ENCODE data around the gene CRADD. TPM values are rescaled to one million over a fixed set of nuclear protein-coding genes. Genes with fewer than 3 reads are reported as not detected.

Gene CRADD
- total RNA-seq, 1 donor from 2014 or later: 8.1 TPM

DNA sequence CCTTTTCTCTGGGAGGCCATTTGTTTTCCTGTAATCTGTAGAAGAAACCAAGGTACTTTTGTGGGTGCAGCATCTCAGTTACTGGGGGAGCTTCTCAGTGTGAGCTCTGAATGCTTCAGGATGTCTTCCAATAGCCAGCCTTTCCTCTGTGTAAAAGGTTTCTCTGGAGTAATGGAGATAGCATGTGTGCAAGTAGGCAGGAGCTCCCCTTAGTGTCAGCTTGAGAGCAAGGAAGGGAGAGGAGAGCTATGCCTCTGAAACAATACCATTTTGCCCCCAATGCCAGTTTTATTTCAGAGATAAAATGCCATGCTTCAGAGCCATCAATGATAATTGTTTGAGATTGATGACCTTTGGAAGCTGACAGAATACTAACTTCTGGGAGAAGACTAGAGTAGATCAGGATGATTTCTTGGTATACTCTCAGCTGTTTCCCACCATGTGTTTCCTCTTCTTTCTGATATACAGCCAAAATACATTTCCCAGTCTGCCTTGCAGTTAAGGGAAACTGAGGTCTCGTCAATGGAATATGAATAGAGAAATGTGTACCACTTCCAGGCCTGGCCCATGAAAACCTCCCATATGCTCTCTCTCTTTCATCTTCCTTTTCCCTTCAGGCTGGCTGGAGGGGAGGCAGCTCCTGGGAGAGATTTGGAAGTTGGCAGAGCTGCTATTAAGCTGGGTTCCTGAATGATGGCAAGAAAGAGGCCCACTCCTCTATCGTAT, 125.7 kb downstream of the CRADD start:
- intact Hi-C loops (cut with micrococcal nuclease): no loop called here
- Mint-ChIP-seq H3K4me1 (peaks cover 26% of the 10 kb centered on the region), H3K9me3 (no peaks in the 10 kb centered on the region), H3K27me3 (no peaks in the 10 kb centered on the region), H3K36me3 (ENCODE audit: low read depth) (peaks cover 5% of the 10 kb centered on the region), H3K27ac (no peak overlapping the region), H3K4me3 (no peak overlapping the region)
- DNase-seq: no peak

DNA sequence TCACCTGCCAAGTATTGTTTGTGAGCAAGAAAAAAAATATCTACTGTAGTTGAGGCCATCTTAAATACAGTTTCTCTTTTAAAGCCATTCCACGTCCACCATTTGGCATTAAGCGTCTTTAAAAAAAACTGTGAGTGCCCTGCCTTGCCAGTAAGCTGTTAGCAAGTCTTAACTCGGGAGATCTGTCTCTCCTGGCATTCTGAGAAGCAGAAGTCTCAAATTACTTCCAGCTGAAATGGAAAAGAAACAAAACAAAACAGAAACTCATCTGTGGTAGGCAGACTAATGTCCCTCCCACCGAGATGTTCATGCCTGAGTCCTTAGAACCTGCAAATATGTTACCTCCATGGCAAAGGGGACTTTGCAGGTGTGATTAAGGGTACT, 126.2 kb downstream of the CRADD start:
- H3K4me1 Mint-ChIP-seq: peaks cover 22% of the 10 kb centered on the region
- no peak overlapping the region for H3K4me3 Mint-ChIP-seq
- H3K27ac Mint-ChIP-seq: no peak overlapping the region
- no peak for DNase-seq
- intact Hi-C loops (cut with micrococcal nuclease): no loop called here
- H3K27me3 Mint-ChIP-seq: no peaks in the 10 kb centered on the region
- no peaks in the 10 kb centered on the region for H3K9me3 Mint-ChIP-seq
- H3K36me3 Mint-ChIP-seq (ENCODE audit: low read depth): peaks cover 5% of the 10 kb centered on the region

DNA sequence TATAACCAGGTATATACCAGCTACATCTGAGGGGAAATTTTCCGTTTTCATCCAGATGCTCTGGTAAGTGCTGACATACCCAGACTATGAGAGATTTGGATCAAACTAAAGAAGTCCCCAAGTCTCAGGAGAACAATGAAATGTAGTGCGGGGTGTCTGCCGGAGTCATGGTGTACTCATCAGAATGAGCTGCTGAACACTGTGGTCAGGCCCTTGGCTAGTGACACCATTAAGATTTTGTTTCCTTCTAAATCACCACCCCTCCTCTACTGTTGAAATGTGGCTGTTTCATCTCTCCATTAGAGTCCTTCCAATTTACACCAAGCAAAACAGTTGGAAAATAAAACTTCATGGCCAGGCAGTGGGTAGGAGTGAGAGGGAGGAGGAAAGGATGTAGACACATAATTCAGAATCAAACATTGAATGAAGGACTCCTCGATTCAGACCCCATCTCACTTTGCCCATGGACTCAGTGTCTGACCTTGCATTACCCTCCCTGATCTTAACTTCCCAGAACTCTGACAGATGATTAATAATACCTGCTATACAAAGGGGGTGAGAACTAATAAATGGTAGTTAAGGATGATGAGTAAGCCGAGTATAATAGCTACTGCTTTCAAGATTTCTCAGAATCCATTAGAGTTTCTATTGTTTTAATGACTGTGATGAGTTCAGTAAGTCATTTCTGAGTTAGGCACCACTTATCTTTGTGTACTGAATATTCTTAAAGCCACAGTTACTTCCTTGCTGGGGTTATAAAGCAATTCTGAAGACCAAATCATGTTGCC, 127.4 kb downstream of the CRADD start:
- H3K27me3 Mint-ChIP-seq: no peaks in the 10 kb centered on the region
- peaks cover 3% of the 10 kb centered on the region for H3K36me3 Mint-ChIP-seq (ENCODE audit: low read depth)
- peaks cover 19% of the 10 kb centered on the region for H3K4me1 Mint-ChIP-seq
- DNase-seq: no peak
- H3K9me3 Mint-ChIP-seq: no peaks in the 10 kb centered on the region
- H3K27ac Mint-ChIP-seq: no peak overlapping the region
- intact Hi-C loops (cut with micrococcal nuclease): no loop called here
- no peak overlapping the region for H3K4me3 Mint-ChIP-seq

DNA sequence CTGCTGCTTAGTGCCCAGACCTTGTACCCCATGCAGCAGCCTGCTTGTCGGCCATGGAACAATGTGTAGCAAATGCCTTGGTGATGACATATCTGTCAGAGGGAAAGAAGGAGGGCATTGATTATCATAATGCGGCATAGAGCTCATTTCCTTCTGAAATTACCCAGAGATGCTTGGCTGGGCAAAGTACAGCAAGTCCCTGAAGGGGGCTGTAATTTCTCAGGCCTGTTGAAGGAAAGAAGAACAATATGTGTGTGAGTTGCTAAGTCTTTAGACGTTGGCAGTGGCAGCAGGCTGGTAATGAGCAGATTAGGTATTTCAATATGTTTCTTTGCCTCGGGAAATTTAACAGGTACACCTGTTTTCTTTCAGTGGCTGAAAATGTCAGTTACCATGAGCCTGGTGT, 128.6 kb downstream of the CRADD start:
- DNase-seq: no peak
- Mint-ChIP-seq H3K4me3 (no peak overlapping the region), H3K36me3 (ENCODE audit: low read depth) (no peaks in the 10 kb centered on the region), H3K4me1 (peaks cover 19% of the 10 kb centered on the region), H3K27me3 (no peaks in the 10 kb centered on the region), H3K9me3 (peaks cover 4% of the 10 kb centered on the region), H3K27ac (no peak overlapping the region)
- intact Hi-C loops (cut with micrococcal nuclease): no loop called here

DNA sequence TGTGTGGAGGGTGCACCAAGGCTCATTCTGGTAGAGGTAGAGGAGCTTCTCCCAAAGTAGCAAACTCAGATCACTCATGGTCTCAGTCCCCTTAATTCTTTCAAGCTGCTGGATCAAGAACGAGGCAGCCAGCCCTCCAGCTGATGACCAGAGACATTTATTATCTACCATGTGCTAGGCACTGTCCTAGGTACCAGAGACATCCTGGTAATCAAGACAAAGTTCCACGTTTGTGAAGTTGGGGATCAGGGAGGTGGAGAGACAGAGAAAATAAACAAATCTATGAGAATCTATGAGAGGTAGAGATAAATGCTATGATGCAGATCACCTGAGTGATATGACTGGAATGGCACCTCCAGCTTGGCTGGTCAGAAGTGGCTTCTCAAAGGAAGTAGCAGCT, 130.2 kb downstream of the CRADD start:
- Mint-ChIP-seq H3K9me3 (peaks cover 4% of the 10 kb centered on the region), H3K4me1 (peaks cover 17% of the 10 kb centered on the region), H3K27me3 (no peaks in the 10 kb centered on the region), H3K27ac (no peak overlapping the region), H3K36me3 (ENCODE audit: low read depth) (no peaks in the 10 kb centered on the region), H3K4me3 (no peak overlapping the region)
- no peak for DNase-seq
- intact Hi-C loops (cut with micrococcal nuclease): no loop called here

DNA sequence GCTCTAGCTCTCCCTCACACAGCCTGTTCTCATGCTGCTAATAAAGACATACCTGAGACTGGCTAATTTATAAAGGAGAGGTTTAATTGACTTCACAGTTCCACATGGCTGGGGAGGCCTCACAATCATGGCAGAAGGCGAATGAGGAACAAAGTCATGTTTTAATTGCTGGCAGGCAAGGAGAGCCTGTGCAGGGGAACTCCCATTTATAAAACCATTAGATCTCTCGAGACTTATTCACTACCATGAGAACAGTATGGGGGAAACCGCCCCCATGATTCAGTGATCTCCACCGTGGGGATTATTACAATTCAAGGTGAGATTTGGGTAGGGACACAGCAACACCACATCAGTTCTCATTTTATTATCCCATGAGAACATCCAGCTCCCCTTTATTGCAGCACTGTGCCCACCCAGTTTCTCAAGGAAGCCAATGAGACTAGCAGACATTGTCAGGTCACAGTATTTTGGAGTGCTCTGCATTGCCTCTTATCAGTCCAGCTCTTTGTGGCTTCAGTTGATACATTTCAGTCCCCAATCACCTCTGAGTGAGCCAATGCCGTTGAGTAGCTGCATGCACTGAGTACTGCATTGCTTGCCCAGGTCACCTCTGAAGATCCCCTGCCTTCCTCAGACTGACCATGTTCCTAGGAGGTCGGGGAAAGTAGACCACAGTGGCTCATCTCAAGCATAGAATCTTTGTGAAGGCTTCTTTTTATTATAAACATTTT, 131.2 kb downstream of the CRADD start:
- DNase-seq: no peak
- no peaks in the 10 kb centered on the region for H3K27me3 Mint-ChIP-seq
- H3K4me1 Mint-ChIP-seq: peaks cover 10% of the 10 kb centered on the region
- no peak overlapping the region for H3K27ac Mint-ChIP-seq
- intact Hi-C loops (cut with micrococcal nuclease): no loop called here
- H3K36me3 Mint-ChIP-seq (ENCODE audit: low read depth): no peaks in the 10 kb centered on the region
- H3K4me3 Mint-ChIP-seq: no peak overlapping the region
- H3K9me3 Mint-ChIP-seq: peaks cover 4% of the 10 kb centered on the region

DNA sequence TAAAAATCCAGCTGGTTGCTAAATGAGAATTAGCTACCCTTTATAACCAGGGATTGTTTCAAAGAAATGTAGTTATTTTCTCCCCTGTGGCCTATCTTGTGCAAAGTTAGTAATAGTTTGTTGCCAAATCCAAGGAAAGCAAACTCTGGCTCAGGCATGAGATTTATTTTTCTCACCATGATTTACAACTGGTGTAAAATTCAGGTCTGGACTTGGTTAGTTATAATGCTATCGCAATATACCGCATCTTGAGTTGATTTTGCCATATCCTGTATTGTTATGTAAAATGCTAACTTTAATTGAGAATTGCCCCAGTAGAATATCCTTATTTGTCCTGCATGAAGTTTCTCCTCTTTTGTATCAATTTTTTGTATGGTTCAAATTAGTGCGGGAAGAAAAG, 135.5 kb downstream of the CRADD start:
- DNase-seq: no peak
- no peak overlapping the region for H3K27ac Mint-ChIP-seq
- no peak overlapping the region for H3K4me3 Mint-ChIP-seq
- H3K27me3 Mint-ChIP-seq: no peaks in the 10 kb centered on the region
- H3K36me3 Mint-ChIP-seq (ENCODE audit: low read depth): no peaks in the 10 kb centered on the region
- peaks cover 5% of the 10 kb centered on the region for H3K4me1 Mint-ChIP-seq
- H3K9me3 Mint-ChIP-seq: peaks cover 4% of the 10 kb centered on the region
- intact Hi-C loops (cut with micrococcal nuclease): no loop called here

DNA sequence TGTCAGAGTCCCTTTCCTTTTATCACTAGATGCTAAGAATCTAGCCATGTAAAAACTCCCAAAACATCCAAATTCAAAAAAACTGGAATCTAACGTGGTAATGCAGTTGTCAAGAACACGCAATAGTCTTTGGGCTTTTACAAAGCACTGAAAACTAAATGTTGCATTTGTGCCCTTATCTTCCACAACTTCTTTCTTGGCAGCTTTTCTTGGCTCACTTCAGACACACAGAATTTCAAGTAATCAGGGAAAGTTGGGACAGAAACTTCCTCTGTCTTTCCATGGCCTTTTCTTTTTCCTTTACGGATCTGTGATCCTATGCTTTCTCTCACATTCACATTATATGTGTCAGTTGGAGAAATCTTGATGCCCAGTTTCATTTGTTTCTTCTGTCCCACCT, 136.0 kb downstream of the CRADD start:
- H3K27ac Mint-ChIP-seq: no peak overlapping the region
- H3K4me1 Mint-ChIP-seq: peaks cover 5% of the 10 kb centered on the region
- H3K36me3 Mint-ChIP-seq (ENCODE audit: low read depth): no peaks in the 10 kb centered on the region
- H3K27me3 Mint-ChIP-seq: no peaks in the 10 kb centered on the region
- no peak overlapping the region for H3K4me3 Mint-ChIP-seq
- peaks cover 4% of the 10 kb centered on the region for H3K9me3 Mint-ChIP-seq
- intact Hi-C loops (cut with micrococcal nuclease): no loop called here
- no peak for DNase-seq

DNA sequence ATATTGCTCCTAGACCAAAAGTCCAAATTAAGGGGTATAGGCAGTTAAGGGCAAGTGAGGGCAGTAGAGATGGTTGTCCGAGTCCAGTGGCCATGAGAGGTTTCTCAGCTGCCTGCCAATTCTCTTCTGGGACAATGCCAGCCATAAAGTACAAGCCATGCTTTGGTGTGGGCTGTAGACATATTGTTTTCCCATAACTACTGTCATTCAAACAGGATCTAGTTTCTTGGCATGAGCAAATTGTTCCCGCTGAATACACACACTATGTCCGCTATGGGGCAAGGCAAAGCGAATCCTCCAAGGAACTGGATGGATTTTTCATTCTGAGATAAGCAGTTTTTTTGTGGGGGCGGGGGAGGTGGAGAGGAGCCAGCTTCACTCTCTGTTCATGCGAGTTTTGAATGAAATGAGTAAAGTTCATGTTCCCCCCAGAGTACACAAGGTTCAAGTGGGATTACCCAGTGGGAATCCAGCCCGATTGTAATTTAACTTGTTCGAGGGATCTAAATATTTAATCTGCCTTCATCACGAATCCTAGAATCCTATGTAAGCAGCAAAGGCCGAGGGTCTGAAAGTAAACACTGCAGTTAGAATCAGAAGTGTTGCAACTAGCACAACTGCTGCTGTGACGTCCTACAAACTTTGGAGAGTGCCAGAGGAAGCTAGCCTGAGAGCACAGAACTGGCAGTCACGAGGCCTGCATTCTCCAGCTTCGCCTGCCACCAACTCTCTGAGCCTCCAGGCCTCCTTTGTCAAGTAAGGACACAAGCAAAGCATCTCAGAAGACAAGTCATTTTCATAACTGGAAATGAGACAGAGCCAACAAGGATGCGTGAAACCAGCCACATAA, 137.0 kb downstream of the CRADD start:
- intact Hi-C loops (cut with micrococcal nuclease): no loop called here
- no peaks in the 10 kb centered on the region for H3K36me3 Mint-ChIP-seq (ENCODE audit: low read depth)
- peaks cover 12% of the 10 kb centered on the region for H3K4me1 Mint-ChIP-seq
- peaks cover 4% of the 10 kb centered on the region for H3K9me3 Mint-ChIP-seq
- no peak overlapping the region for H3K4me3 Mint-ChIP-seq
- no peaks in the 10 kb centered on the region for H3K27me3 Mint-ChIP-seq
- DNase-seq: no peak
- no peak overlapping the region for H3K27ac Mint-ChIP-seq

DNA sequence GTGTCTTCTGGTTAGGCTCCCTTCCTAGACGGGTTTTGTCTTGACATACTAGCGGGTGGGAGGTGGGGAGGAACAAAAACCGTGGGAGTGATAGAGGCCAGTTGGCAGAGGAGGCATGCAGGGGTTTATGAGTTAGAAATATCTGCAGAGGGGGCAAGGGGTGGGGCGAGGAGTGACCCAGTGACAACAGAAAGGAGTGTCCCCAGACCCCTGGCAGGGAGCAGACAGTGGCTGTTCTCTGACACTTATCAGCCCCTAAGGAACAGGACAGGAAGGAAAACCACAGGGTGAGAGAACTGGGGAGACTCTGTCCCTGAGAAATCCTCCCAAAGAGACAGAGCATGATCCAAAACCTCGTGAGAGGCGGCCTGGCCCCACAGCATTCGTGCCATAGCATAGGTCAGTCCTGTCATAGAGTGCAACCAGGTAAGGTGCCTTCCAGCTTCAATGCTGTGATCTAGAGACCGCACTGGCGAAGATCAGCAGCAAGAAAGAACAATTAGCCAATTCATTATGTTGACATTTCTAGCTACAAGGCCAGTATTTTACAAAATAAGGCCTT, 141.4 kb downstream of the CRADD start:
- no peak for DNase-seq
- Mint-ChIP-seq H3K4me3 (no peak overlapping the region), H3K36me3 (ENCODE audit: low read depth) (no peaks in the 10 kb centered on the region), H3K27ac (no peak overlapping the region), H3K4me1 (peaks cover 17% of the 10 kb centered on the region), H3K9me3 (peaks cover 8% of the 10 kb centered on the region), H3K27me3 (no peaks in the 10 kb centered on the region)
- intact Hi-C loops (cut with micrococcal nuclease): no loop called here

DNA sequence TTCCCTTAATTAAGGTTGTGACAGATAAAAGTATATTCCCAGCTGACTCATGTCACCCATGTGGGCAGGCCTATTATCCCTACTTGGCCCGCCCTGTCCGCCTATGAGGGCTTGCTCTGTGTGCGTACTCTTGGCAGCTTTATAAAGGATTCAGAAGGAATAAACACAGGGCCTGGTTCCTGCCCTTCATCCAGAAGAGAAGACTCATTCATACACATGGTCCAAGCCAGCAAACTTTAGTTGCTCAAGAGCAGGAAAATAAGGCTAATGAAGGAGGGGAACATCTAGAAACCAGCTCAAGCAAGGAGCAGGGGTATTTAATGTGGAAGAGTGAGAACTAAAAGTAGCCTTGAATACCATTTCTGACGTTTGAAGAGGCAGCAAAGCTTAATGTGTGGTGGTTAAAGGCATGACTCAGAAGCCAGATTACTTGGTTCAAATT, 141.9 kb downstream of the CRADD start:
- intact Hi-C loops (cut with micrococcal nuclease): no loop called here
- Mint-ChIP-seq H3K4me3 (no peak overlapping the region), H3K9me3 (peaks cover 8% of the 10 kb centered on the region), H3K36me3 (ENCODE audit: low read depth) (no peaks in the 10 kb centered on the region), H3K27me3 (no peaks in the 10 kb centered on the region), H3K27ac (no peak overlapping the region), H3K4me1 (peaks cover 17% of the 10 kb centered on the region)
- DNase-seq: no peak

DNA sequence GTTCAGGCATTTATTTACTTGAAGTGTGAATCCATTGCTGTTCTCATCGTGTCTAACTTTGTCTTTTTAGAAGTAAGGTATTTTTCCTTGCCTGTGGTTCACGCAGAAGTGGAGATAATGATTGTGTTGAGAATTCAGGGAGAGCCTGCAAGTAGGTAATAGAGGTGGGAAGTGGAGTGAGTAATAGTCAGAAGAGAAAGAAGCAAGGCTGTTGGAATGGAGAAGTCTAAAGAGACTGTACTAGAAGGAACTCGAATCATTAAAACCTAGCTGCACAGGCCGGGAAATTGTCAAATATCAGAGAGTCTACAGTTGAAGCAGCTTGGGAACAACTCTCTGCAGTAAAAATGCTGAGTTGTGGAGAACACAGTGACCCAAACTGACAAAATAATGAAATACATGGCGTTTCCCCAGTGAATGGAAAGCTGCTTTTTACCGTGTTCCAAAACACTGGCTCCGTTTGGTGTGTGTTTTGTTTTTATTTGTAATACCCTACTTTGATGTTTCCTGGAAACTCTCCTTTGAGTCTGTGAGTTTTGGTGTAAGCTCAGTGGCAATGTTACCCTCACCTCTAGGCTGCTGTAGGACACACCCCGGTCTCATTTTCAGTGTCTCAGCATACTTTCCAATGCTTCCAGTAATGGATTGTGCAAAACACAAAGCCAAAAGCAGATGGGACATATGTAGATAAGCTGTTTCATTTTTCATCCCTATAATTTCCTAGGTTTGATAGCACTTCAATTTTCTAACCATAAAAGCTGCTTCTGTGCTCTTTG, 146.6 kb downstream of the CRADD start:
- H3K27ac Mint-ChIP-seq: no peak overlapping the region
- H3K36me3 Mint-ChIP-seq (ENCODE audit: low read depth): no peaks in the 10 kb centered on the region
- H3K27me3 Mint-ChIP-seq: peaks cover 3% of the 10 kb centered on the region
- H3K9me3 Mint-ChIP-seq: peaks cover 12% of the 10 kb centered on the region
- no peak overlapping the region for H3K4me3 Mint-ChIP-seq
- intact Hi-C loops (cut with micrococcal nuclease): no loop called here
- H3K4me1 Mint-ChIP-seq: peaks cover 10% of the 10 kb centered on the region
- DNase-seq: no peak

All from activated CD4-positive, alpha-beta T cell treated with anti-CD3 and anti-CD28 coated beads, Interleukin-2, amount 10 ng/mL, durations not matched to agents 24 days and 14 days (primary cell).